Measurements from ENCODE around the gene LBX2. TPM values are rescaled to one million over a fixed set of nuclear protein-coding genes. Genes with fewer than 3 reads are reported as not detected.

The LBX2 gene
- total and polyA plus RNA-seq, 10 of the 15 experiments (the other 5 are each of a cell fraction or from before 2014, with no cell fraction given) = 0.08 to 4.0 (median 0.27) TPM

GRCh38 chr2:74507145-74507925 is 7.9 kb upstream of the LBX2 start, which contains the start of gene PCGF1 (continued):
- TF ChIP-seq RELB (IDR thresholded peaks at IDR 0.05; ENCODE audit: low read depth) (0 out of 2 replicates have a peak, but pooled peaks have one; percentile 48), ASH2L (IDR thresholded peaks at IDR 0.05; ENCODE audit: borderline replicate concordance, low read depth) (peak; percentile 94; the same call in 1 of the 2 replicates), MYC (IDR thresholded peaks at IDR 0.05; ENCODE audit: insufficient read depth, insufficient read length, insufficient replicate concordance, low read length, severe bottlenecking) (no peak), HDGF (IDR thresholded peaks at IDR 0.05) (peak; percentile 91), CREM (IDR thresholded peaks at IDR 0.05; ENCODE audit: low read depth) (peak; percentile 59; the same call in 1 of the 2 replicates), EZH2 (IDR thresholded peaks at IDR 0.05; ENCODE audit: borderline replicate concordance, control insufficient read depth, low read depth, low read length) (no peak), BACH1 (IDR thresholded peaks at IDR 0.05; ENCODE audit: borderline replicate concordance) (peak; percentile 85), NFYB (IDR thresholded peaks at IDR 0.05; ENCODE audit: insufficient read depth, low read depth, low read length) (peak; percentile 55; the same call in 1 of the 2 replicates), YBX1 (IDR thresholded peaks at IDR 0.05) (0 out of 2 replicates have a peak, but pooled peaks have one; percentile 44), SMAD5 (IDR thresholded peaks at IDR 0.05; ENCODE audit: low read depth) (peak; percentile 76; the same call in 1 of the 2 replicates), SMAD1 (IDR thresholded peaks at IDR 0.05; ENCODE audit: low read depth, partially characterized antibody) (peak; percentile 27), PRDM15 (CRISPR knock-in tag; IDR thresholded peaks at IDR 0.05) (no peak), HSF1 (IDR thresholded peaks at IDR 0.05; ENCODE audit: low read depth, low read length) (no peak), REST (IDR thresholded peaks at IDR 0.05; ENCODE audit: low read depth, low read length) (no peak), STAT3 (IDR thresholded peaks at IDR 0.05; ENCODE audit: low read depth, low read length) (no peak), NFYA (IDR thresholded peaks at IDR 0.05; ENCODE audit: borderline replicate concordance, low read depth, low read length) (no peak)
